Measurements from ENCODE around the gene PRR5L. TPM values are rescaled to one million over a fixed set of nuclear protein-coding genes. Genes with fewer than 3 reads are reported as not detected.

PRR5L gene
- total RNA-seq, 1 donor = 57.0 TPM

DNA sequence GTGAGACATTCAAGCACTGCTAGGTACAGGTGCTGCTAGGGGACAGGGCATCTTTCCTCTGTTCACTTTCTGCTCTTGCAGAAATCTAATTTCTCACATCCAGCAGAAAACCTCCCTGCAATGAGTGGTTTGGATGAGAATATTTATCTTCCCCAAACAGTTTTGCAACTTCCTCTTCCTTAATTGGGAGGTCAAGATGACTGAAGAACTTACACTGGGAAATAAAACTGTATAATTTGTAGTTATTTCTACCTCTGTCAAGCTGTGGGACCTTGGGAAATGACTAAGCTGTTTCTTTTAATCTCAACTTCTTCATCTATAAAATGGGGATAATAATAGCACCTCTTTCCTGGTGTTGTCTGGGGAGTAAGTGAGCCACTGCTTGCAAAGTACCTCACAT lies 69.8 kb downstream of the PRR5L start:
- TF ChIP-seq, protein P1, sequence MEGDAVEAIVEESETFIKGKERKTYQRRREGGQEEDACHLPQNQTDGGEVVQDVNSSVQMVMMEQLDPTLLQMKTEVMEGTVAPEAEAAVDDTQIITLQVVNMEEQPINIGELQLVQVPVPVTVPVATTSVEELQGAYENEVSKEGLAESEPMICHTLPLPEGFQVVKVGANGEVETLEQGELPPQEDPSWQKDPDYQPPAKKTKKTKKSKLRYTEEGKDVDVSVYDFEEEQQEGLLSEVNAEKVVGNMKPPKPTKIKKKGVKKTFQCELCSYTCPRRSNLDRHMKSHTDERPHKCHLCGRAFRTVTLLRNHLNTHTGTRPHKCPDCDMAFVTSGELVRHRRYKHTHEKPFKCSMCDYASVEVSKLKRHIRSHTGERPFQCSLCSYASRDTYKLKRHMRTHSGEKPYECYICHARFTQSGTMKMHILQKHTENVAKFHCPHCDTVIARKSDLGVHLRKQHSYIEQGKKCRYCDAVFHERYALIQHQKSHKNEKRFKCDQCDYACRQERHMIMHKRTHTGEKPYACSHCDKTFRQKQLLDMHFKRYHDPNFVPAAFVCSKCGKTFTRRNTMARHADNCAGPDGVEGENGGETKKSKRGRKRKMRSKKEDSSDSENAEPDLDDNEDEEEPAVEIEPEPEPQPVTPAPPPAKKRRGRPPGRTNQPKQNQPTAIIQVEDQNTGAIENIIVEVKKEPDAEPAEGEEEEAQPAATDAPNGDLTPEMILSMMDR (IDR thresholded peaks at IDR 0.05; ENCODE audit: insufficient read depth, low read depth, low read length) = no peak
- DNase-seq (ENCODE audit: low read depth) = peak; percentile 49
- H3K4me3 ChIP-seq (ENCODE audit: low read depth, low read length) = no peak overlapping the region

DNA sequence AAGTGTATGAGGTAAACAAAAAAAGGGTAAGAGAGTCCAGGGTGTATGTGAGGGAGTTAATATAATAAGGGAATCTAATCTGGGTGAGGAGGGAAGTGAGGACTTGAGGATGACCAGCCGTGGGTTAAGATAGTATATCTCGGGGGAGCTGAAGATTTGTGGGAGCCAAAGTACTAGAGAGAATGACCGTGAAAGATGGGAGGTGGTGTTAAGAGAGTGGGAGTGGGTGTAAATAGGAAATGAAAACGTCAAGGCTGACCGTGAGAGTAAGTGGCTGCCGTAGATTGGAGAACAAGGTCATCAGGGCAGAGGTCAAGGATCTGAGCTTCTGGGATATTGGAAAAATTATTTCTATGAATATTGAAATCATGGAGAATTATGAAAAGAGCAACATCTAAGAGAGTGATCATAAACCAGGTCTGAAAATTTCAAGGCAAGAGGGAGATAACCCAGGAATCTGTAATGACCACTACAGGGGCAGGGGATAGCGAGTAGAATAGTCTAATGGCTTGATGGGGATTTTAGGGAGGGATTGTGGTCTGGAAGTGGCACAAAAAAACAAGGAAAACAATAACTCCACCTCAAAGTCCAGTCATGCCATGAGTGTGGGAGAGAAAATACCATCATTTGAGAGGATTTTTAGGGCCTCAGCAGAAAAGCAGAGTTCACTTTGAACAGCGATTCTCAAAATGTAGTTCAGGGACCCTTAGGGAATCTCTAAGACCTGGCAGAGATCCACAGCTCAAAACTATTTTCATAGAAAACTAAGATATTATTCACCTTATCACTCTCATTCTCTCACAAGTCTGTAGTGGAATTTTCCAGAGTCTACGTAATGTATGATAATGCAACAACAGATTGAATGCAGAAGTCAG lies 72.0 kb downstream of the PRR5L start:
- no peak for DNase-seq (ENCODE audit: low read depth)
- no peak overlapping the region for H3K4me3 ChIP-seq (ENCODE audit: low read depth, low read length)
- TF ChIP-seq, protein P1 (IDR thresholded peaks at IDR 0.05; ENCODE audit: insufficient read depth, low read depth, low read length) = no peak

DNA sequence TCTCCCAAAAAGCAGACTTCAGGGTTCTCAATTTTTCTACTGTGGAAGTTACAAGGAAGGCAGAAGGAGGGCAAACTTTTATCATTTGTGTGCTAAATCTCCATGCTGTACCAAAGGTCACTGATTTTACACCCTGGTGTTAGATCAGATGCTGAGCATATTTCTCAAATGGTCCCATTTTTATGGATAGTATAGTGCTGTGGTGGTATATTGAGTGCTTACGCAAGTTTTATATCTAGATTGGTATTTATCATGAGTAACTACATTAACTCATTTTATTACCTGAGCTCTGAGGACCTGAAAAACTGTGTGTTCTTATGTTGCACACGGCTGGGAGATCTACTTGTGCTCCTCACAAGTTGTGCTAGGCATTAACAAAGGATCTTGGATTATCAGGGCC lies 75.1 kb downstream of the PRR5L start:
- TF ChIP-seq, protein P1 (IDR thresholded peaks at IDR 0.05; ENCODE audit: insufficient read depth, low read depth, low read length) = no peak
- H3K4me3 ChIP-seq (ENCODE audit: low read depth, low read length) = no peak overlapping the region
- DNase-seq (ENCODE audit: low read depth) = no peak

DNA sequence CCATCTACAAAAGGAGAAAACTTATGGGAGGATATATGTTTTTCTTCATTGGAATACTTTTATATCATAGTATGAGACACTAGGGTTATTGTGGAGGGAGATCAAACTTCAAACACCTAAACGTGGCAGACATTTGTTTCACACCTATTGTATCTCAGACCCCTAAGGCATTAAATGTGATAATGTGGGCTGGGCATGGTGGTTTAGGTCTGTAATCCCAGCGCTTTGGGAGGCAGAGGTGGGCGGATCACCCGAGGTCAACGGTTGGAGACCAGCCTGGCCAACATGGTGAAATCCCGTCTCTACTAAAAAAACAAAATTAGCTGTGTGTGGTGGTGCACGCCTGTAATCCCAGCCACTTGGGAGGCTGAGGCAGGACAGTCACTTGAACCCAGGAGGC lies 75.5 kb downstream of the PRR5L start:
- TF ChIP-seq, protein P1 (IDR thresholded peaks at IDR 0.05; ENCODE audit: insufficient read depth, low read depth, low read length) = no peak
- DNase-seq (ENCODE audit: low read depth) = no peak
- H3K4me3 ChIP-seq (ENCODE audit: low read depth, low read length) = no peak overlapping the region

DNA sequence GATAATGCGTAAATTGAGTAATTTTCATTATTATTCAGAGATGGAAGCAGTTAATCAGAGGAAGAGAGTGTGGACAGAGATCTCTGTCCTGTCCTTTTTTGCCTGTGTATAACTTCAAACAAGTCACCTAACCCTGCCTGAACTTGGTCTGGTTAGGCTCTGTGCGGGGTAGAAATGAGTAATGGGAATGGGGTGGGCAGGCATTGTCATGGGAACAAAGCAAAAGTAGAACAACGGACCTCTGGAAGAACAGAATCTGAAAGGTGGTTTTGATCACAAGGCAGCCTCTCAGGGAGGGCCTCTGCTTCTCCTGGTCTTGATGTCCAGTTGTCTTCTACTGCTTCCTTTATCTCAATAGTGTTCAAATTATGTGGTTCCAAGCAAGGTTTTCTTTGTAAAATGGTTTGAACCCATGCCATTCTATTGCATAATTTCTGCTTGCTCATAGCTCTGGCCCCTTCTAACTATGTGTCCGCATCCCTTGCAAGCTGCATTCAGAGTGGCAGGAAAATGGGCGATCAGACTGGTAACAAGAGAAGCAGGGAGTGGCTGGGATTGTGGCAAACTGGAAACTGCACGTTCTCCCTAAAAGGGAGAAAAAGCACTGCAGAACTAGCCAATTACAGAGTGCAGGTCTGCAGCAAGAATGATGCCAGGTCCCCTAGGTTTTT lies 76.1 kb downstream of the PRR5L start:
- TF ChIP-seq, protein P1 (IDR thresholded peaks at IDR 0.05; ENCODE audit: insufficient read depth, low read depth, low read length) = no peak
- DNase-seq (ENCODE audit: low read depth) = peak; percentile 77
- H3K4me3 ChIP-seq (ENCODE audit: low read depth, low read length) = no peak overlapping the region

DNA sequence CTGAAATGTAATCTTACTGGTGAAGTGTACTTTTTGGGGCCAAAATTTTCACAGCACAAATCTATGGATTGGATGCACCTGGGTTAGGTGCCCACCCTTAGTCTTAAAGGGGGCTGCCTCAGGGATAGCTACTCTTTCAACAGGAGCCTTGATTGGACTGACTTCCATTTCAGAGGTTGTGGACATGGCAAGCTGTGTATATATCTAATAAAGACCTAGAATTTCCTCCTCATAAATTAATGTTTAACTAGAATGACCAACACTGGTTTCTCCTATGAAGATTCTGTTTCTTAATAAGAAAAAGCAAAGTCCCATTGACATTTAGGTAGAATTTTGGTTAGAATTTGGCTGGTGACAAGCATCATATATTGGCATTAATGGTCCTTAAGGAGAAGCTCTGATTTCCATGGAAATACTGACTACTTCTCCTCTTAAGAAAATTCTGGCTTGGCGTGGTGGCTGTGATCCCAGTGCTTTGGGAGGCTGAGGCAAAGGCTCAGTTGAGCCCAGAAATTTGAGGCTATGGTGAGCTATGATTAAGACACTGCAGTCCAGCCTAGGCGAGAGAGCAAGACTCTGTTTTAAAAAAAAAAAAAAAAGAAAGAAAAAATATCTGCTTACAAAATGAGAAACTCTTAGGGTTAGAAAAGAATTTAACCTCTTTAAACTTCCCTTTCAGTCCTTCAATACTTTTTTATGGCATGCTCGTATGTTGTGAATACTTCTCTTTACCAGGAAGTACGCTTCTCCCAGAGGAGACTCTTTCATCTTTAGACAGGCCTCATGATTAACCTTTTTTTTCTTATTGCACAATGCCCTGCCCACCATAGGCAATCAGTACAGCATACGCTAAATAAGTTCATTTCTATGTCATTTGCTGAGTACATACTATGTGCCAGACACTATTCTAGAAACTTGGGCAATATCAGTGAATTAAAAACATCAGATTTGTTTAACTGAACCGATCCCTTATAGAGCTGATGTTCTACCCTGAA lies 77.2 kb downstream of the PRR5L start:
- no peak overlapping the region for H3K4me3 ChIP-seq (ENCODE audit: low read depth, low read length)
- TF ChIP-seq, protein P1 (IDR thresholded peaks at IDR 0.05; ENCODE audit: insufficient read depth, low read depth, low read length) = no peak
- DNase-seq (ENCODE audit: low read depth) = peak; percentile 65

Data from fibroblast of villous mesenchyme (primary cell).